Neural cell (in vitro differentiated cells): Measurements from ENCODE around the gene DNAJC12. TPM values are rescaled to one million over a fixed set of nuclear protein-coding genes. Genes with fewer than 3 reads are reported as not detected.

Experiments used
- H2AFZ ChIP-seq: fragments of 200-600, 300-800 bp; sonication (generic), shearing (Covaris generic); 2 replicates; pipeline ENCODE4 v1.6.0; 2014; ENCODE audit warnings: low read depth, mild to moderate bottlenecking, antibody characterized with exemption, low read length, moderate library complexity
- H3F3A ChIP-seq: fragments of 200-600 bp; shearing (Covaris generic); 2 replicates; pipeline ENCODE4 v1.6.1; 2016; ENCODE audit warnings: mild to moderate bottlenecking, moderate library complexity, mixed read lengths, antibody characterized with exemption, low read length; ENCODE audit not compliant: insufficient read depth, poor library complexity, severe bottlenecking
- H3K27ac ChIP-seq: fragments of 200-600, 300-800 bp; sonication (generic), shearing (Covaris generic); 2 replicates; pipeline ENCODE4 v1.5.1; 2014; ENCODE audit warnings: mild to moderate bottlenecking, low read length, moderate library complexity
- H3K27me3 ChIP-seq: fragments of 300-800, 200-600 bp; sonication (generic), shearing (Covaris generic); 2 replicates; pipeline ENCODE4 v1.6.0; 2014; ENCODE audit warnings: mild to moderate bottlenecking, low read depth, low read length, moderate library complexity; ENCODE audit not compliant: insufficient read depth
- H3K36me3 ChIP-seq: fragments of 300-800, 200-600 bp; sonication (generic), shearing (Covaris generic); 2 replicates; pipeline ENCODE4 v1.5.1; 2014; ENCODE audit warnings: mild to moderate bottlenecking, antibody characterized with exemption, low read length, moderate library complexity; ENCODE audit not compliant: insufficient read depth
- H3K4me2 ChIP-seq: fragments of 300-800, 200-600 bp; sonication (generic), shearing (Covaris generic); 2 replicates; pipeline ENCODE4 v1.6.0; 2014; ENCODE audit warnings: mild to moderate bottlenecking, low read length
- H3K4me3 ChIP-seq: fragments of 300-800, 200-600 bp; sonication (generic), shearing (Covaris generic); 2 replicates; pipeline ENCODE4 v1.5.1; 2014; ENCODE audit warnings: mild to moderate bottlenecking, low read length, moderate library complexity
- H3K79me2 ChIP-seq: fragments of 200-600 bp; shearing (Covaris generic); replicated peaks from 2 replicates; pipeline ENCODE4 v1.6.0; 2014; ENCODE audit warnings: mild to moderate bottlenecking, low read length, moderate library complexity; ENCODE audit not compliant: insufficient read depth
- H3K9ac ChIP-seq: fragments of 300-800, 200-600 bp; sonication (generic), shearing (Covaris generic); 2 replicates; pipeline ENCODE4 v1.6.1; 2016; ENCODE audit warnings: mild to moderate bottlenecking, low read length, mixed read lengths
- H3K9me2 ChIP-seq: fragments of 200-600 bp; shearing (Covaris generic); 2 replicates; pipeline ENCODE4 v1.6.1; 2016; ENCODE audit warnings: mild to moderate bottlenecking, low read length, mixed read lengths; ENCODE audit not compliant: insufficient read depth
- H3K9me3 ChIP-seq: fragments of 200-600, 300-800 bp; sonication (generic), shearing (Covaris generic); 2 replicates; pipeline ENCODE4 v1.6.1; 2016; ENCODE audit warnings: mild to moderate bottlenecking, mixed run types, low read length, moderate library complexity, mixed read lengths
- H4K20me1 ChIP-seq: fragments of 200-600 bp; shearing (Covaris generic); 2 replicates; pipeline ENCODE4 v1.6.1; 2016; ENCODE audit warnings: mild to moderate bottlenecking, mixed run types; ENCODE audit not compliant: insufficient read depth
- EP300 ChIP-seq: fragments of 450-650 bp; conservative IDR thresholded peaks from 2 replicates; pipeline ENCODE4 v1.6.1; 2014; ENCODE audit warnings: antibody characterized with exemption, mild to moderate bottlenecking, moderate library complexity; ENCODE audit not compliant: poor library complexity, severe bottlenecking
- EZH2 ChIP-seq: fragments of 200-600, 300-800 bp; shearing (Covaris generic), sonication (generic); IDR thresholded peaks from 2 replicates; pipeline ENCODE4 v1.6.1; 2014; ENCODE audit warnings: antibody characterized with exemption, low read length, borderline replicate concordance, mild to moderate bottlenecking; ENCODE audit not compliant: insufficient read depth, poor library complexity, severe bottlenecking
- MXI1 ChIP-seq: fragments of 450-650 bp; conservative IDR thresholded peaks from 2 replicates; pipeline ENCODE4 v1.6.1; 2014; ENCODE audit warnings: antibody characterized with exemption, mild to moderate bottlenecking; ENCODE audit not compliant: poor library complexity, severe bottlenecking
- POLR2AphosphoS5 ChIP-seq: IDR thresholded peaks from 2 replicates; pipeline ENCODE4 v1.6.1; 2012
- RAD21 ChIP-seq: fragments of 450-650 bp; conservative IDR thresholded peaks from 2 replicates; pipeline ENCODE4 v1.6.1; 2014; ENCODE audit warnings: antibody characterized with exemption, mild to moderate bottlenecking, moderate library complexity
- SMC3 ChIP-seq: fragments of 450-650 bp; conservative IDR thresholded peaks from 2 replicates; pipeline ENCODE4 v1.6.1; 2014; ENCODE audit warnings: antibody characterized with exemption, mild to moderate bottlenecking, moderate library complexity; ENCODE audit not compliant: poor library complexity
- TAF1 ChIP-seq: IDR thresholded peaks from 2 replicates; pipeline ENCODE4 v1.6.1; 2012; ENCODE audit warnings: low read depth
- polyA plus RNA-seq: library from polyadenylated mRNA; depleted of rRNA; stranded (reverse); fragments of >200 nt; gene quantifications from 2 replicates; pipeline ENCODE4 v1.2.3, GENCODE V29; 2014
- TF ChIP-seq, protein P1 (sequence below): fragments of 450-650 bp; IDR thresholded peaks from 2 replicates; pipeline ENCODE4 v1.5.1; 2014; ENCODE audit warnings: antibody characterized with exemption, mild to moderate bottlenecking, moderate library complexity; ENCODE audit not compliant: poor library complexity, severe bottlenecking
- TF ChIP-seq, protein P2 (sequence below): IDR thresholded peaks from 2 replicates; pipeline ENCODE4 v1.6.1; 2012; ENCODE audit warnings: borderline replicate concordance

Gene DNAJC12
- polyA plus RNA-seq, 1 donor from 2014 or later, result 32.2 TPM

DNA sequence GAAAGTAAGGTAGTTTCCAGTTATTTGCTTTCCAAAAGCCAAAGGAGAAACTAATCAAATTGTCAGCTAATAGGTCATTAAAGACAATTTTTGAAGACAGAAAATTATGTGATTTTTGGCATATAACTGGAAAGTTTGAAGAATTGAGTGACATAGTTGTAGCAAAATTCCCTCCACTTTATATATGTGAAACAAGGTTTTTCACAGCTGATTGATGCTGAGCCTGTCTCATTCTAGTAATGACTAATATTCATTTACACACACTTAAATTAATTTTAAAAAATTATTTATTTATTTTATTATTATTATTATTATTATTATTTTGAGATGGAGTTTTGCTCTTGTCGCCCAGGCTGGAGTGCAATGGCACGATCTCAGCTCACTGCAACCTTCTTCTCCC lies 30.1 kb upstream of the DNAJC12 start:
- no peaks in the 10 kb centered on the region for H3K36me3 ChIP-seq
- no peaks in the 10 kb centered on the region for H4K20me1 ChIP-seq
- H3F3A ChIP-seq, result no peaks in the 10 kb centered on the region
- H3K4me3 ChIP-seq, result no peak overlapping the region
- no peak overlapping the region for H3K4me2 ChIP-seq
- H2AFZ ChIP-seq, result no peak overlapping the region
- H3K9ac ChIP-seq, result no peak overlapping the region
- no peak overlapping the region for H3K27ac ChIP-seq
- no peaks in the 10 kb centered on the region for H3K9me3 ChIP-seq
- no peaks in the 10 kb centered on the region for H3K9me2 ChIP-seq
- no peaks in the 10 kb centered on the region for H3K79me2 ChIP-seq
- H3K27me3 ChIP-seq, result no peaks in the 10 kb centered on the region
- no peak for TF ChIP-seq MXI1
- TF ChIP-seq EP300, result no peak
- TF ChIP-seq TAF1, result no peak
- TF ChIP-seq EZH2, result no peak

DNA sequence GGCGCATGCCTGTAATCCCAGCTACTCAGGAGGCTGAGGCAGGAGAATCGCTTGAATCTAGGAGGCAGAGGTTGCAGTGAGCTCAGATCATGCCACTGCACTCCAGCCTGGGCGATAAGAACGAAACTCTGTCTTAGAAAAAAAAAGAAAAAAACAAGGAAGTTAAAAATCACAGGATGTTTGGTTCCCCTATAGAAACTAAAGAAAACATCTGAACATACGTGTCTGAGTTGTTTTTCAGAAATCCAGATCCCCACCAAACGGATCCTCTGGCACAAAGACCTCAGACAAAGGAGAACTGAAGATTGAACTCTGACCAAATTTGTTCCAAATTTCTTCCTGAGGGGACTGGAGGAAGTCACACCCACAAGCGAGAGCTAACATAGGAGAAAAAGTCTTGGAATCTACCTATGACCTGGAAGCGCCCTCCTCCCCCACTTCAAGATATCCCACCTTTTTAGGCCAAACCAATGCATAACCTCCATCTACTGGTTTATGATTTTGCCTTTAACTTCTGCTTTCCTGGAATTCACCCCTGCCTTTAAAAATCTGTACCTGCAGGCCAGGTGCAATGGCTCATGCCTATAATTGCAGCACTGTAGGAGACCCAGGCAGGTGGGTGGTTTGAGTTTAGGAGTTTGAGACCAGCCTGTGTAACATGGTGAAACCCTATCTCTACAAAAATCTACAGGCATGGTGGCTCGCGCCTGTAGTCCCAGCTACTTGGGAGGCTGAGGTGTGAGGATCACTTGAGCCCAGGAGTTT lies 26.8 kb upstream of the DNAJC12 start:
- H3K4me3 ChIP-seq, result no peak overlapping the region
- H3K9me3 ChIP-seq, result no peaks in the 10 kb centered on the region
- H3K27me3 ChIP-seq, result no peaks in the 10 kb centered on the region
- H3K9me2 ChIP-seq, result no peaks in the 10 kb centered on the region
- H3F3A ChIP-seq, result no peaks in the 10 kb centered on the region
- H3K9ac ChIP-seq, result no peak overlapping the region
- no peak overlapping the region for H2AFZ ChIP-seq
- H3K36me3 ChIP-seq, result no peaks in the 10 kb centered on the region
- H3K79me2 ChIP-seq, result no peaks in the 10 kb centered on the region
- TF ChIP-seq EZH2, result no peak
- TF ChIP-seq, protein P1, sequence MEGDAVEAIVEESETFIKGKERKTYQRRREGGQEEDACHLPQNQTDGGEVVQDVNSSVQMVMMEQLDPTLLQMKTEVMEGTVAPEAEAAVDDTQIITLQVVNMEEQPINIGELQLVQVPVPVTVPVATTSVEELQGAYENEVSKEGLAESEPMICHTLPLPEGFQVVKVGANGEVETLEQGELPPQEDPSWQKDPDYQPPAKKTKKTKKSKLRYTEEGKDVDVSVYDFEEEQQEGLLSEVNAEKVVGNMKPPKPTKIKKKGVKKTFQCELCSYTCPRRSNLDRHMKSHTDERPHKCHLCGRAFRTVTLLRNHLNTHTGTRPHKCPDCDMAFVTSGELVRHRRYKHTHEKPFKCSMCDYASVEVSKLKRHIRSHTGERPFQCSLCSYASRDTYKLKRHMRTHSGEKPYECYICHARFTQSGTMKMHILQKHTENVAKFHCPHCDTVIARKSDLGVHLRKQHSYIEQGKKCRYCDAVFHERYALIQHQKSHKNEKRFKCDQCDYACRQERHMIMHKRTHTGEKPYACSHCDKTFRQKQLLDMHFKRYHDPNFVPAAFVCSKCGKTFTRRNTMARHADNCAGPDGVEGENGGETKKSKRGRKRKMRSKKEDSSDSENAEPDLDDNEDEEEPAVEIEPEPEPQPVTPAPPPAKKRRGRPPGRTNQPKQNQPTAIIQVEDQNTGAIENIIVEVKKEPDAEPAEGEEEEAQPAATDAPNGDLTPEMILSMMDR, result no peak
- no peak for TF ChIP-seq SMC3
- no peak for TF ChIP-seq POLR2AphosphoS5
- no peak for TF ChIP-seq MXI1
- no peak for TF ChIP-seq EP300
- TF ChIP-seq, protein P2, sequence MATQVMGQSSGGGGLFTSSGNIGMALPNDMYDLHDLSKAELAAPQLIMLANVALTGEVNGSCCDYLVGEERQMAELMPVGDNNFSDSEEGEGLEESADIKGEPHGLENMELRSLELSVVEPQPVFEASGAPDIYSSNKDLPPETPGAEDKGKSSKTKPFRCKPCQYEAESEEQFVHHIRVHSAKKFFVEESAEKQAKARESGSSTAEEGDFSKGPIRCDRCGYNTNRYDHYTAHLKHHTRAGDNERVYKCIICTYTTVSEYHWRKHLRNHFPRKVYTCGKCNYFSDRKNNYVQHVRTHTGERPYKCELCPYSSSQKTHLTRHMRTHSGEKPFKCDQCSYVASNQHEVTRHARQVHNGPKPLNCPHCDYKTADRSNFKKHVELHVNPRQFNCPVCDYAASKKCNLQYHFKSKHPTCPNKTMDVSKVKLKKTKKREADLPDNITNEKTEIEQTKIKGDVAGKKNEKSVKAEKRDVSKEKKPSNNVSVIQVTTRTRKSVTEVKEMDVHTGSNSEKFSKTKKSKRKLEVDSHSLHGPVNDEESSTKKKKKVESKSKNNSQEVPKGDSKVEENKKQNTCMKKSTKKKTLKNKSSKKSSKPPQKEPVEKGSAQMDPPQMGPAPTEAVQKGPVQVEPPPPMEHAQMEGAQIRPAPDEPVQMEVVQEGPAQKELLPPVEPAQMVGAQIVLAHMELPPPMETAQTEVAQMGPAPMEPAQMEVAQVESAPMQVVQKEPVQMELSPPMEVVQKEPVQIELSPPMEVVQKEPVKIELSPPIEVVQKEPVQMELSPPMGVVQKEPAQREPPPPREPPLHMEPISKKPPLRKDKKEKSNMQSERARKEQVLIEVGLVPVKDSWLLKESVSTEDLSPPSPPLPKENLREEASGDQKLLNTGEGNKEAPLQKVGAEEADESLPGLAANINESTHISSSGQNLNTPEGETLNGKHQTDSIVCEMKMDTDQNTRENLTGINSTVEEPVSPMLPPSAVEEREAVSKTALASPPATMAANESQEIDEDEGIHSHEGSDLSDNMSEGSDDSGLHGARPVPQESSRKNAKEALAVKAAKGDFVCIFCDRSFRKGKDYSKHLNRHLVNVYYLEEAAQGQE, result no peak
- TF ChIP-seq TAF1, result no peak
- TF ChIP-seq RAD21, result no peak
- no peak overlapping the region for H3K27ac ChIP-seq
- no peak overlapping the region for H3K4me2 ChIP-seq
- H4K20me1 ChIP-seq, result no peaks in the 10 kb centered on the region
